HCT116 (cell line): ENCODE data around the gene RABGEF1. TPM values are rescaled to one million over a fixed set of nuclear protein-coding genes. Genes with fewer than 3 reads are reported as not detected.

ENCODE experiments used
- ATAC-seq: fragments of 200-7000 bp; cut with Tn5 transposase; 2 replicates; pipeline ENCODE4 v1.9.1; 2020; ENCODE audit warnings: mild to moderate bottlenecking, moderate library complexity
- BruUV-seq: library from RNA; stranded (reverse); fragments of 400-500 nt; replicated peaks from 2 replicates; lab custom pipeline; 2021; lab: Mats Ljungman, UMichigan
- CTCF ChIA-PET: fragments of 300-600 bp; sonication (Branson Sonifier 250); formaldehyde crosslinking; loops from one replicate; lab custom pipeline; 2021; ENCODE audit warnings: antibody characterized with exemption; lab: Charles Lee
- POLR2A ChIA-PET: fragments of 300-600, 350-600 bp; sonication (Branson Sonifier 250); formaldehyde crosslinking; loops from one replicate; lab custom pipeline; 2021; ENCODE audit warnings: antibody characterized with exemption; lab: Charles Lee
- RAD21 ChIA-PET, 2 experiments: fragments of 300-600 bp; sonication (Branson Sonifier 250); formaldehyde crosslinking; loops; one replicate each; lab custom pipeline; 2023; ENCODE audit warnings: low total read pairs in 2 of 2; ENCODE audit not compliant: uncharacterized antibody in 2 of 2, unreplicated experiment in 2 of 2, low non-redundant PET in 1 of 2; lab: Charles Lee
- DNase-seq: peaks from one replicate; pipeline ENCODE4 v3.0.0-alpha.2; 2010; ENCODE audit warnings: low read depth, low spot score
- H2AFZ ChIP-seq: fragments of 200-600 bp; shearing (Covaris generic), sonication (generic); 2 replicates; pipeline ENCODE4 v1.6.1; 2017; ENCODE audit warnings: low read depth, mixed run types, mixed read lengths, antibody characterized with exemption, low read length; ENCODE audit not compliant: poor library complexity, severe bottlenecking
- H3K27ac ChIP-seq: 2 replicates; pipeline ENCODE4 v1.5.1; 2012; ENCODE audit warnings: low read depth, low read length
- H3K27me3 ChIP-seq: fragments of 200-600 bp; sonication (generic); 2 replicates; pipeline ENCODE4 v1.6.1; 2016; ENCODE audit warnings: mixed run types, low read length, mixed read lengths; ENCODE audit not compliant: insufficient read depth
- H3K36me3 ChIP-seq, 2 experiments: fragments of 200-500 bp in 1 of 2; fragments of 200-600 bp in 1 of 2; sonication (Bioruptor generic) in 1 of 2; sonication (generic) in 1 of 2; 2 replicates each; pipeline versions ENCODE4 v1.5.1 to v1.6.1; 2014 to 2016; ENCODE audit warnings: low read length in 2 of 2, inconsistent platforms in 1 of 2, mixed read lengths in 1 of 2, mixed run types in 1 of 2; ENCODE audit not compliant: insufficient read depth in 2 of 2, control insufficient read depth in 1 of 2
- H3K4me1 ChIP-seq, 2 experiments: fragments of 200-600 bp in 1 of 2; sonication (generic) in 1 of 2; 2 replicates each; pipeline versions ENCODE4 v1.5.1 to v1.6.1; 2012 to 2017; ENCODE audit warnings: low read length in 2 of 2, inconsistent platforms in 1 of 2, mild to moderate bottlenecking in 1 of 2, mixed read lengths in 1 of 2, mixed run types in 1 of 2, moderate library complexity in 1 of 2; ENCODE audit not compliant: insufficient read depth in 2 of 2, control insufficient read depth in 1 of 2
- H3K4me2 ChIP-seq: fragments of 200-600 bp; sonication (generic); 2 replicates; pipeline ENCODE4 v1.6.1; 2017; ENCODE audit warnings: mixed run types, low read length, mixed read lengths
- H3K4me3 ChIP-seq, 2 experiments: fragments of 200-600 bp in 1 of 2; sonication (generic) in 1 of 2; replicated peaks in 1 of 2; 2 replicates each; pipeline ENCODE4 v1.5.1; 2011 to 2016; ENCODE audit warnings: low read length in 2 of 2, control low read depth in 1 of 2, low read depth in 1 of 2, mild to moderate bottlenecking in 1 of 2, mixed read lengths in 1 of 2, mixed run types in 1 of 2
- H3K79me2 ChIP-seq: fragments of 200-600 bp; sonication (generic); 2 replicates; pipeline ENCODE4 v1.6.1; 2017; ENCODE audit warnings: mild to moderate bottlenecking, mixed run types, low read length, moderate library complexity, mixed read lengths; ENCODE audit not compliant: insufficient read depth
- H3K9ac ChIP-seq: fragments of 200-600 bp; sonication (generic); 2 replicates; pipeline ENCODE4 v1.6.1; 2016; ENCODE audit warnings: low read length, mixed read lengths
- H3K9me2 ChIP-seq: fragments of 200-600 bp; sonication (generic), shearing (Covaris generic); 2 replicates; pipeline ENCODE4 v1.6.1; 2017; ENCODE audit warnings: mixed run types, mild to moderate bottlenecking, moderate library complexity; ENCODE audit not compliant: insufficient read depth
- H3K9me3 ChIP-seq, 2 experiments: fragments of 200-500 bp in 1 of 2; fragments of 200-600 bp in 1 of 2; sonication (Bioruptor generic) in 1 of 2; sonication (generic) in 1 of 2; 2 replicates each; pipeline ENCODE4 v1.6.1; 2014 to 2017; ENCODE audit warnings: low read length in 2 of 2, mixed read lengths in 2 of 2, inconsistent platforms in 1 of 2, low read depth in 1 of 2, mild to moderate bottlenecking in 1 of 2, mixed run types in 1 of 2, moderate library complexity in 1 of 2; ENCODE audit not compliant: control insufficient read depth in 1 of 2, insufficient read depth in 1 of 2
- H4K20me1 ChIP-seq: fragments of 200-600 bp; sonication (generic), shearing (Covaris generic); 2 replicates; pipeline ENCODE4 v1.6.1; 2017; ENCODE audit warnings: mixed run types, mild to moderate bottlenecking, moderate library complexity; ENCODE audit not compliant: insufficient read depth
- ATF3 ChIP-seq: IDR thresholded peaks from 2 replicates; pipeline ENCODE4 v1.6.1; 2012
- CBX3 ChIP-seq: IDR thresholded peaks from 2 replicates; pipeline ENCODE4 v1.6.1; 2012; ENCODE audit warnings: low read depth
- EGR1 ChIP-seq: IDR thresholded peaks from 2 replicates; pipeline ENCODE4 v1.6.1; 2012; ENCODE audit warnings: low read depth
- ELF1 ChIP-seq: IDR thresholded peaks from 2 replicates; pipeline ENCODE4 v1.6.1; 2012; ENCODE audit warnings: low read depth, borderline replicate concordance
- EZH2 ChIP-seq: fragments of 200-600 bp; sonication (generic); IDR thresholded peaks from 2 replicates; pipeline ENCODE4 v1.6.1; 2017; ENCODE audit warnings: antibody characterized with exemption, mixed run types
- REST ChIP-seq: IDR thresholded peaks from 2 replicates; pipeline ENCODE4 v1.6.1; 2012; ENCODE audit warnings: low read depth
- SRF ChIP-seq: IDR thresholded peaks from 2 replicates; pipeline ENCODE4 v1.6.1; 2012; ENCODE audit warnings: low read depth
- TCF7L2 ChIP-seq: IDR thresholded peaks from 2 replicates; pipeline ENCODE4 v1.7.0; 2011; ENCODE audit warnings: borderline replicate concordance, inconsistent platforms; ENCODE audit not compliant: insufficient read depth, insufficient read length; ENCODE audit errors: extremely low read depth
- ZNF274 ChIP-seq: fragments of 200-500 bp; sonication (Bioruptor generic); IDR thresholded peaks from 2 replicates; pipeline ENCODE4 v1.6.1; 2014; ENCODE audit warnings: mild to moderate bottlenecking, low read depth, low read length, inconsistent platforms
- intact Hi-C: fragments of 100-400 bp; cut with micrococcal nuclease; formaldehyde crosslinking; loops from 2 replicates; pipeline ENCODE4 v1.10.0; 2022
- total RNA-seq: library from RNA; stranded (reverse); gene quantifications from one replicate; pipeline ENCODE4 v1.2.1, GENCODE V29; 2021; ENCODE audit not compliant: unreplicated experiment

Gene RABGEF1
- total RNA-seq, 1 experiment from 2014 or later = 22.9 TPM

GRCh38 chr7:66747881-66748511 lies 7.5 kb downstream of the RABGEF1 start:
- CTCF ChIA-PET = no interaction called here
- POLR2A ChIA-PET = no interaction called here
- no peak for TF ChIP-seq REST
- no peak for TF ChIP-seq SRF
- no peak for TF ChIP-seq TCF7L2
- TF ChIP-seq EGR1 = no peak
- no peak for TF ChIP-seq EZH2
- TF ChIP-seq, all 23 proteins: peak for 0
- no peak overlapping the region for H3K9ac ChIP-seq
- no peak overlapping the region for H3K4me2 ChIP-seq
- no TSS peak for BruUV-seq
- RAD21 ChIA-PET = no interaction called here
- H3K9me2 ChIP-seq = no peaks in the 10 kb centered on the region
- intact Hi-C loops = no loop called here
- H3K9me3 ChIP-seq = no peaks in the 10 kb centered on the region
- H3K4me3 ChIP-seq = no peak overlapping the region
- peaks cover 95% of the 10 kb centered on the region for H3K79me2 ChIP-seq
- no peak overlapping the region for H3K27ac ChIP-seq
- no peaks in the 10 kb centered on the region; a peak in 1 of 4 replicates for H3K4me1 ChIP-seq
- DNase-seq (no peak), ATAC-seq (no peak)
- H3K27me3 ChIP-seq = no peaks in the 10 kb centered on the region
- H4K20me1 ChIP-seq = no peaks in the 10 kb centered on the region
- H2AFZ ChIP-seq = no peak overlapping the region
- H3K36me3 ChIP-seq = no peaks in the 10 kb centered on the region

- no peak for ATAC-seq
- BruUV-seq = no TSS peak
Observed at GRCh38 chr7:66748791-66749190, 8.3 kb downstream of the RABGEF1 start.

More at GRCh38 chr7:66748791-66749190, 8.3 kb downstream of the RABGEF1 start:
- H4K20me1 ChIP-seq = no peaks in the 10 kb centered on the region
- no peak overlapping the region for H3K9ac ChIP-seq
- no peak overlapping the region for H2AFZ ChIP-seq
- H3K27ac ChIP-seq = no peak overlapping the region
- H3K79me2 ChIP-seq = peaks cover 94% of the 10 kb centered on the region
- ChIA-PET CTCF (no interaction called here), RAD21 (no interaction called here), POLR2A (no interaction called here)
- no peak overlapping the region for H3K4me2 ChIP-seq
- H3K4me3 ChIP-seq = no peak overlapping the region
- no peak for DNase-seq
- no peaks in the 10 kb centered on the region for H3K36me3 ChIP-seq
- no peaks in the 10 kb centered on the region for H3K9me2 ChIP-seq
- intact Hi-C loops = no loop called here
- TF ChIP-seq ELF1 (no peak), ATF3 (no peak), CBX3 (no peak), ZNF274 (no peak)
- H3K4me1 ChIP-seq = no peaks in the 10 kb centered on the region
- no peaks in the 10 kb centered on the region for H3K27me3 ChIP-seq
- no peaks in the 10 kb centered on the region for H3K9me3 ChIP-seq
